ENCODE results near the gene ENO2.
A peak's percentile ranks its signal among the peaks of the same experiment; 100 is the strongest.
"Not testable (repeated sequence)": the region's sequence is repeated elsewhere in the genome, so short reads cannot be mapped to it uniquely, and the experiment has no call there.

The ENO2 gene

GRCh38 chr12:6887460-6887859 lies 26.9 kb upstream of the ENO2 start:
- DNase-seq: no peak

DNA sequence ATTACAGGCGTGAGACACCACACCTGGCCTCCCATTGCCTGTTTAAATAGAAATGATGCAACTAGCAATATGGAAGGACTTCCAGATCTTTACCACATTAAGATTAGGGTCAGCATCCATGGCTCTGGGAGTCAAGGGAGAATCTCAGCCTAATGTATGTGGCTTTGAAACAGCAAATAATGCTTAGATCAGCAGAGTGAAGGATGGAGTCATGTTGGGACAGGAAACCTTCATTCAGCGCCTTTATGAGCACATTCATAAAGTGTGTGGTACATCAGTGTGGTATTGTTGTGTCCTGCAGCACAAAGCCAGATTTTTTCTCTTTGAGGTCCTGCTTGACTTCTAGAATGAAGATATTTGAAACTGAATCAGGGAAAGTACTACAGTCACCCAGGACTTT lies 26.0 kb upstream of the ENO2 start:
- no peak for DNase-seq

DNA sequence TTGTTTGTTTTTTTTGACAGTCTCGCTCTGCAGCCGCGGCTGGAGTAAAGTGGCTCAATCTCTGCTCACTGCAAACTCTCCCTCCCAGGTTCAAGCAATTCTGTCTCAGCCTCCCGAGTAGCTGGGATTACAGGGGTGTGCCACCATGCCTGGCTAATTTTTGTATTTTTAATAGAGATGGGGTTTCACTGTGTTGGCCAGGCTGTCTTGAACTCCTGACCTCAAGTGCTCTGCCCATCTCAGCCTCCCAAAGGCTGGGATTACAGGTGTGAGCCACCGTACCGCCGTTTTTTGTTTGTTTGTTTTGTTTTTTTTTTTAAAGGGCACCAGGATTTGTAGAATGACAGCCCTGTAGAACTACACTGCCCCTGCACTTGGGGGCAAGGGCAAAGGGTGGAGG lies 25.6 kb upstream of the ENO2 start:
- DNase-seq: not testable (repeated sequence)

GRCh38 chr12:6889775-6890573 lies 24.4 kb upstream of the ENO2 start:
- DNase-seq: not testable (repeated sequence)

DNA sequence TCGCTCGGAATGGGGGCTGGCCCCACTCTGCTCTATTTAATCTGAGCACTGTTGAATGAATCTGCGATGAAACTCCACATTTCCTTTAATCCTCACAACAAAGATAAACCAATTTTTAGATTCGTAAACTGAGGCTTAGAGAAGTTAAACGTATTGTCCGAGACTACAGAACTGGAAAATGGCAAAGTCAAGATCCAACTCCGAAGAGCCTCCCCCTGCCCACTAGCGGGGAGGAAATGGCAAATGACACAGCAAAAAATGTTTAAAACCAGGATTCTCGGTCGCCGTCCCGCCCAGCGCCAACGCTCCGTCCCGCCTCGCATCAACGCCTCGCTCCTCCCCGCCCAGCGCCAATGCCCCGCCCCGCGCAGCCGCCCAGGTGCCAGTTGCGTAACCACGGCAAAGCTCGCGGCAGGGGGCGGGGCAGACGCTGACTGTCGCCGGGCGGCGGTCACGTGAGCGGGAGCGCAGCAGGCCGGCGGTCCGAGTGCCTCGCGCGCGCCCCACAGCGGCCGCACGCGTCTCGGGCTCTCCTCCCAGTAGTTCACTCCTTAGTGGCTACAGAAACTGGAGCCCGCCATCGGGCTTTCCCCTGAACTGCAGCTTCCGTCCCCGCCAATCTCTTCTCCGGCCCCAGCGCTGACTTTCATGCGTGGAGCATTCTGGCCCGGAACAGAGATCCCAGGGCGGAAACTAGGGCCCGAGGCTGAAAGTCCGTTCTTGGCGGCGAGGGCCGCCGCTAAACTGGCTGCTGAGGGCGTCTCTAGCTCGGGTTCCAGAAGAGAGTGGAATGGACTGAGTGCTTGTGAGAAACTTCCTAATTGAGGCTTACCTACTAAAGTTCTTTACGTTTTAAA lies 23.4 kb upstream of the ENO2 start:
- DNase-seq: peak; percentile 92

DNA sequence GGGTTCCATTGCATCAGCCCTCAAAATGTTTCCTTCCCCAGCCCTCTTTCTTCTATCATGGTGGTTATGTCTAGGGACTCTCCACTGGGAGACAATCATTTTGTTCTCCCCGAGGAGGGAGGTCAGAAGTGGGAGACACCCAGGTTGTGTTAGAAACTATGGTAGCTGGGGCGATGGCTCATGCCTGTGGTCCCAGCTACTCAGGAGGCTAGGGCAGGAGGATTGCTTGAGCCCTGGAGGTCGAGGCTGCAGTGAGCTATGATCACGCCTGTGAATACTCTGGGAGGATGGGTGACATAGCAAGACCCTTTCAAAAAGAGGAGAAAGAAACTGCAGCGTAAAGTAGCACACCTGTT lies 22.8 kb upstream of the ENO2 start:
- DNase-seq: no peak

- not testable (repeated sequence) for DNase-seq
These were observed 21.7 kb upstream of the ENO2 start for GRCh38 chr12:6892683-6893082.

DNA sequence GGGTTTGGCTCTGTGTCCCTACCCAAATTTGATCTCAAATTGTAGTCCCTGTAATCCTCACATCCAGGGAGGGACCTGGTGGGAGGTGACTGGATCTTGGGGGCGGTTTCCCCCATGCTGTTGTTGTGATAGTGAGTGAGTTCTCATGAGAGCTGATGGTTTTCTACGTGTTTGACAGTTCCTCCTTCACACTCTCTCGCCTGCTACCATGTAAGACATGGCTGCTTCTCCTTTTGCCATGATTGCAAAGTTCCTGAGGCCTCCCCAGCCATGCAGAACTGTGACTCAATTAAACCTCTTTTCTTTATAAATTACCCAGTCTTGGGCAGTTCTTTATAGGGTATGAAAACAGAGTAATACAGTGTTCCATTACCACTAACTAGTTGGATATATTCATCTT lies 20.1 kb upstream of the ENO2 start:
- DNase-seq: no peak

- no peak for DNase-seq
These were observed 17.4 kb upstream of the ENO2 start for GRCh38 chr12:6896846-6897435.

GRCh38 chr12:6899427-6899826 lies 15.0 kb upstream of the ENO2 start:
- DNase-seq: no peak

DNA sequence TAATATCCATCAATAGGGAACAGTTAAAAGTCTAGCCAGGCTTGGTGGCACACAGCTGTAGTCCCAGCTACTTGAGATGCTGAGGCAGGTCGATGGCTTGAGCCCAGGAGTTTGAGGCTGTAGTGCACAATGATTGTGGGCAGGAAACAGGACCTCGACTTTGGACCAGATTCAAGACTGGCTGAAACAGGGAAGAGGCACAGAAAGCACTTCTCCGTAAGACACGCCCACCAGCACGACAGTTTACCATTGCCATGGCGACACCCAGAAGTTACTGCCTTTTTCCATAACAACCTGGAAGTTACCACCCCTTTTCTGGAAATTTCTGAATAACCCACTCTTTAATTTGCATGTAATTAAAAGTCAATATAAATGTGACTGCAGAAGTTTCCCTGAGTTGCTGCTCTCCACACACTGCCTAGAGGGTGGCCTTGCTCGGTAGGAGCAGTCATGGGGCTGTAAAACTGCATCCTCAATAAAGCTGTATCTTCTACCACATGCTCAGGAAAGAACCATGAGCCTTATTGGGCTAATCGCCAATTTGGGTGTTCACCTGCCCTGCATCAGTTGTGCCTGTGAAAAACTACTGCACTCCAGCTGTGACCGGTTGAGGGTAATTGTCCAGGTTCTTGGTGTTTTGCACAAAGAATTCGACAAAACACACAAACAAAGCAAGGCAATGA lies 14.4 kb upstream of the ENO2 start:
- DNase-seq: no peak

DNA sequence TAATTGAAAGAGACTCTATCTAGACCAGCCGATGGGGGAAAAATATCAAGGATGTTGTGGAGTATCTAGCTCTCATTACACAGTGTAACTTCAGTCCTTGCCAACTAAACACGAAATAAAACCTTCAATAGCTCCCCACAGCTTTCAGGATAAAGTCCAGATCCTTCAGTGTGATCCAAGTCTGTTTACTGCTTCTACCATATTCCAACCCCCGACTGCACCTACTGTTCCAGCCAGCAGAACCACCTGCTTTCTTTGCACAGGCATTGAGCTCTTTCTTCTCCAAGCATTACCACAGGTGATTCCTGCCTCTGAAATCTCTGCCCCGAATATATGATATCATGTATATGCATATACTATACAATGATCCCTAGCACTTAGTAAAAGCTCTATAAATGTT lies 11.9 kb upstream of the ENO2 start:
- no peak for DNase-seq

DNA sequence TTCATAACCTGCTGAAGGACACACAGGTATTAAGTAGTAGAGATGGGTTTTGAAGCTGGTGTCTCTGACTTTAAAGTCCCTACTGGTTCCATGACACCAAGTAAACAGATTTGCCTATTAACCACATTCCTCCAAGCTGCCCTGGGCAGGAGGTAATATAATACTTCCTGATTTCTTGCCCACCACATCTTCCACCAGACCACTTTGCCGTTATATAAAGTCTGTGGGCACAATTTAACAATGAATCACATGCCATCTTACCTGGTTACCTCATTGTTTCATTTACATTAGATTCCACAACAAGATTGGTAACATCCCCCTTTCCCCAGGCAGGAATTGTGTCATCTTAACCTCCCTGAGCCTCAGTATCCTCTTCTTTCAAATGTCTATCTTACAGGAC lies 10.7 kb upstream of the ENO2 start:
- no peak for DNase-seq

DNA sequence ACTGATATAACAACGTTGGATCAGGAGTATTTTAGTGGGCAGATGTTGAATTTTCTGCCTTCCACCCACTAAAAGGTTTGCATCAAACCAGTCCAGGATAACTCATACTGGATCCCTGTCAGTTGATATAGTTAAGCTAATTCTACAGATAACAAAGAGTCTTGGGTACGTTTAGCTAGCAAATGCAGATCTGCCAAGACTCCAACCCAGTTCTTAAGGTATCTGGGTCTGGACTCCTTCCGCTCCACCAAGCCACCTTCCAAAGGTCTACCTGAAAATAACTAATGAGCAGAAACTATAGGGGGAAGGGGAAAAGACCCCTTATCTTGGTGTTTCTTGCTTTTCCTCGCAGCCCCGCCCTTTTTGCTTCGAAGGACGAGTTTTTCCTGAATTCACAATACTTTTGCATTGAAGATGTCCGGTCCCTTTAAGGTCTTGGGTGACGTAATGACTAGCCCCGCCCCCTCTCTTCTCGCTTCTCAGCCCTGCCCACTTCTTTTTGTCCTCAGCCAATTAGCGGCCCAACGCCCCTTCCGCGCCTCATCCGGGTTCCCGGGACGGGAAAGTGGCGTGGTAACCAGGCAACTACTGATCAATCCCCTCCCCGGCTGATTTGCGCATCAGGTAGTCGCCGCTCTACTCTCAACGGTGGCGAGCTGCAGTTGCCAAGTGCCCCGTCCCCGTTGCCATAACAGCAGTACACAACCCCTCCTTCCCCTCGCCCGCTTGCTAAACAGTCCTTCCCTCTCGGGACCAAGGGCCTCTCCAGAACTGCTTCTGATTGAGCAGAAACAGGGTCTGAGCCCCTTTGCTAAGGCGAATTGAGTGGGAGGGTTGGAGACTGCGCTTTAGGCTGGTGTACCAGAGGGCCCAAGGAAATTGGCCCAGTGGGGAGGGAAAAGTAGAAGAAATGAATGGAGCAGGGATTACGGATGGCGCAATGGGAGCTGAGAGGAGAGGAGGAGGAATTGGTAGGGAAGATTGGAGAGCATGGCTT lies 9.8 kb upstream of the ENO2 start, which contains the start of gene LRRC23:
Gene LRRC23, plus strand, starts transcription at position 543 of the 997 bp plus-strand sequence. CDS start 812 bp downstream, outside the sequence.
- DNase-seq: peak; percentile 97

- no peak for DNase-seq
These were observed 8.9 kb upstream of the ENO2 start for GRCh38 chr12:6905414-6906040.

- DNase-seq: not testable (repeated sequence)
These were observed 6.2 kb upstream of the ENO2 start for GRCh38 chr12:6908141-6908540.

DNA sequence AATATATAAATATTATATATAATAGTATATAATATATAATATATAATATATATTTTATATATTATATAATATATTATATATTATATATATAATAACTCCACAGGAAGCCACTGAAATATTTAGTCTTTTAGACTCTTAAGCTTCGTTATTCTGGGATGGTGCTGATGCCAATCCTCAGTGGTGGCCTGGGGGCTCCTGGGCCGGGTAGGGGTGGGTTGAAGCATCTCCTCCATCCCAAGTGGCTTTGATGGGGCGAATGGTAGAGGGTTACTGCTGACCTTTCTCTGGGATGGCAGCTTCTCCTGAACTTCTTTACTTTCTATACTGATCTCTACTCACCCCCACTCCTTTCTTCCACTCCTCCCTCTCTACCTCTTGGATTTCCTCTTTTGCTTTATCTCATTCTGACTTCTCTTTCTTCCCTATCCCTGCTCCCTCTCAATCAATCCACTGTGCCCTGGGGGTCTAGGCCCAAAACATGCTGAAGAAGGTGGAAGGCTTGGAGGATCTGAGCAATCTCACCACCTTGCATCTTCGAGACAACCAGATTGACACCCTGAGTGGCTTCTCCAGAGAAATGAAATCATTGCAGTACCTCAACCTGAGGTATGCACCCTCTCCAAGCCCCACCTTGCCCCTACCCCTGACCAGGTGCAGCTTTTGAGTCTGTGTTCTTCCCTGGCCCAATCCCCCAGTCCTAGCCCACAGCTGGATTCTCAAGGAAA lies 4.8 kb upstream of the ENO2 start:
- DNase-seq: no peak

DNA sequence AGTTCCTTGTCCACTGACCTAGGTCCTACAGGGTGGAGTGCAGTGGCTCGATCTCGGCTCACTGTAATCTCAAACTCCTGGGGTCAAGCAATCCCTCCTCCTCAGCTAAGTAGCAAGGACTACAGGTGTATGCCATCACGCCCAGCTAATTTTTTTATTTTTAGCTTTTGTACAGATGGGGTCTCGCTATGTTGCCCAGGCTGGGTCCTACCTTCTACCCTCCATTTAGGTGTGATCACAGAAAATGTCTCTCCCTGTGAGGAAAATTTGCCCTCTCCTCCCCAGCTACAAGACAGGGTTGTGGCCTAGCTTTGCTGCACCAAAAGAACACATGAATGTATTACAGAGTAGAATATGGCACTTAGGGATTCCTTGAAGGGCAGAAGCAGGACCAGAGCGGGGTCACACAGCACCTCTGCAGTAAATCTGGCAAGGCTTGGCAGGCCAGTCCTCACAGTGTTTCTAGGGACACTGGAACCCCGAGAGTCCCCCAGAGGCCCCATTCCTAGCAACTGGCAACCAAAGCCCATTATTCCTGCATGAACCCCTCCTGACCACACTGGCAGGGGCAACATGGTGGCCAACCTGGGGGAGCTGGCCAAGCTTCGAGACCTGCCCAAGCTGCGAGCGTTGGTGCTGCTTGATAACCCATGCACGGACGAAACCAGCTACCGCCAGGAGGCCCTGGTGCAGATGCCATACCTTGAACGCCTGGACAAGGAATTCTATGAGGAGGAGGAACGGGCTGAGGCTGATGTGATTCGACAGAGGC lies 2.0 kb upstream of the ENO2 start:
- no peak for DNase-seq

- peak; percentile 47 for DNase-seq
These were observed 788 bp downstream of the ENO2 start for GRCh38 chr12:6914947-6915788.

All from NCI-H2227 treated with DMSO at 0.1 percent for 48 hours (cell line).